ENCODE measurements around the gene PUS7L.

DNA sequence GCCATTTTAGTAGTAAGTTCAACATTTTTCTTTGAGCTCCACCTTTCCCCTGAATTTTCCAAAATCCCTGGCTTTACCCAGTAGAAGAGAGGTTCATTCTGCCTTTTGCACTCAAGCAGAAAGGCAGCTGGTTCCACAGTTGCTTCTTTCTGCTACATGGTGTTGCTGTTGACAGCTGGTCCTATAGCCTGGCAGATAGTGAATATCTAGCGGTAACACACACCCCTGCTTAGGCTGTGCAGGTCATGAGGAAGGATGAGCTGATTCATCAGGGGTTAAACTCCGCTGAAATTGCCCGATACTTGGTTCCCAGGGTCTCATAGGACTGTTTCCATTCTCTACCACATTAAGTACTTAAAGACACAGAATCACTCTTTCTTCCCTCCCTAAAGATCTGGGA lies 62.4 kb downstream of the PUS7L start:
- TF ChIP-seq POLR2AphosphoS5 (IDR thresholded peaks at IDR 0.05; ENCODE audit: low read depth, low read length) = no peak
- no peak for TF ChIP-seq TAF1 (IDR thresholded peaks at IDR 0.05; ENCODE audit: low read depth, low read length)

All from GM12891 (cell line).